ENCODE data around the gene FOXN1.
A peak's percentile ranks its signal among the peaks of the same experiment; 100 is the strongest.

The FOXN1 gene

GRCh38 chr17:28552176-28552999 is 46.2 kb downstream of the FOXN1 start, which contains the start of gene UNC119:
Gene UNC119, minus strand, starts transcription at chr17:28552624. Its CDS starts 67 bp downstream, at chr17:28552557.
- DNase-seq (ENCODE audit: extremely low read depth, low read depth), result no peak
- no peak for TF ChIP-seq CTCF (IDR thresholded peaks at IDR 0.05; ENCODE audit: low read depth, low read length, missing control alignments)
- peak within 1 kb of the TSS; percentile 63 for H3K4me3 ChIP-seq (replicated peaks; ENCODE audit: low read depth, low read length)

GRCh38 chr17:28553000-28553505 is 46.9 kb downstream of the FOXN1 start:
- no peak for DNase-seq (ENCODE audit: extremely low read depth, low read depth)
- no peak for TF ChIP-seq CTCF (IDR thresholded peaks at IDR 0.05; ENCODE audit: low read depth, low read length, missing control alignments)
- H3K4me3 ChIP-seq (replicated peaks; ENCODE audit: low read depth, low read length), result no peak overlapping the region

GRCh38 chr17:28554565-28554964 is 48.4 kb downstream of the FOXN1 start:
- TF ChIP-seq CTCF (IDR thresholded peaks at IDR 0.05; ENCODE audit: low read depth, low read length, missing control alignments), result no peak
- no peak overlapping the region for H3K4me3 ChIP-seq (replicated peaks; ENCODE audit: low read depth, low read length)

GRCh38 chr17:28555022-28555421 is 48.9 kb downstream of the FOXN1 start:
- no peak for DNase-seq (ENCODE audit: extremely low read depth, low read depth)
- no peak overlapping the region for H3K4me3 ChIP-seq (replicated peaks; ENCODE audit: low read depth, low read length)
- no peak for TF ChIP-seq CTCF (IDR thresholded peaks at IDR 0.05; ENCODE audit: low read depth, low read length, missing control alignments)

More at GRCh38 chr17:28554565-28554964, 48.4 kb downstream of the FOXN1 start:
- DNase-seq (ENCODE audit: extremely low read depth, low read depth), result no peak

- TF ChIP-seq CTCF (IDR thresholded peaks at IDR 0.05; ENCODE audit: low read depth, low read length, missing control alignments), result no peak
- H3K4me3 ChIP-seq (replicated peaks; ENCODE audit: low read depth, low read length), result no peak overlapping the region
- no peak for DNase-seq (ENCODE audit: extremely low read depth, low read depth)
Measured at GRCh38 chr17:28563475-28563874, 57.3 kb downstream of the FOXN1 start.

- no peak overlapping the region for H3K4me3 ChIP-seq (replicated peaks; ENCODE audit: low read depth, low read length)
- DNase-seq (ENCODE audit: extremely low read depth, low read depth), result no peak
- TF ChIP-seq CTCF (IDR thresholded peaks at IDR 0.05; ENCODE audit: low read depth, low read length, missing control alignments), result no peak
Measured at GRCh38 chr17:28567604-28568003, 61.5 kb downstream of the FOXN1 start.
